ENCODE results near the gene GNAQ. TPM values are rescaled to one million over a fixed set of nuclear protein-coding genes. Genes with fewer than 3 reads are reported as not detected.

The GNAQ gene
- total RNA-seq, 2 donors from 2014 or later, result 13.4 to 17.8 TPM

DNA sequence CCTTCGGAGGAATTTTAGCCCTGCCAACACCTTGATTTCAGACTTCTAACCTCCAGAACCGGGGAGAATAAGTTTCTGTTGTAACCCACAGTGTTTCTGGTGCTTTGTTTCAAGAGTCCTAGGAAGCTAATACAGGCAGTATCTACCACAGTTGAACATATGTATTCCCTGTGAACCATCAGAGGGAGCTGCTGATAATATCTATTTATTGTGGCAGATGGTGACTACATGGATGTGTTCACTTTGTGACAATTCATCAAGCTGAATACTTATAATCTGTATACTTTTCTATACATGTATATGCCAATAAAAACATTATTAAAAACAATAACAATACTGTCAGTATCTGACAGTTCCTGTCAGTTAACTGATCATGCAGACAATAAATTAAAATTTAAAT lies 246.3 kb downstream of the GNAQ start:
- TF ChIP-seq, protein P1, sequence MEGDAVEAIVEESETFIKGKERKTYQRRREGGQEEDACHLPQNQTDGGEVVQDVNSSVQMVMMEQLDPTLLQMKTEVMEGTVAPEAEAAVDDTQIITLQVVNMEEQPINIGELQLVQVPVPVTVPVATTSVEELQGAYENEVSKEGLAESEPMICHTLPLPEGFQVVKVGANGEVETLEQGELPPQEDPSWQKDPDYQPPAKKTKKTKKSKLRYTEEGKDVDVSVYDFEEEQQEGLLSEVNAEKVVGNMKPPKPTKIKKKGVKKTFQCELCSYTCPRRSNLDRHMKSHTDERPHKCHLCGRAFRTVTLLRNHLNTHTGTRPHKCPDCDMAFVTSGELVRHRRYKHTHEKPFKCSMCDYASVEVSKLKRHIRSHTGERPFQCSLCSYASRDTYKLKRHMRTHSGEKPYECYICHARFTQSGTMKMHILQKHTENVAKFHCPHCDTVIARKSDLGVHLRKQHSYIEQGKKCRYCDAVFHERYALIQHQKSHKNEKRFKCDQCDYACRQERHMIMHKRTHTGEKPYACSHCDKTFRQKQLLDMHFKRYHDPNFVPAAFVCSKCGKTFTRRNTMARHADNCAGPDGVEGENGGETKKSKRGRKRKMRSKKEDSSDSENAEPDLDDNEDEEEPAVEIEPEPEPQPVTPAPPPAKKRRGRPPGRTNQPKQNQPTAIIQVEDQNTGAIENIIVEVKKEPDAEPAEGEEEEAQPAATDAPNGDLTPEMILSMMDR (IDR thresholded peaks at IDR 0.05), result no peak
- Histone ChIP-seq H3K9me3 (no peaks in the 10 kb centered on the region), H3K4me3 (no peak overlapping the region), H3K27ac (no peak overlapping the region), H3K27me3 (no peaks in the 10 kb centered on the region), H3K4me1 (peaks cover 0 to 7% of the 10 kb centered on the region in 2 donors), H3K36me3 (no peaks in the 10 kb centered on the region)
- DNase-seq (ENCODE audit: low spot score), result no peak

DNA sequence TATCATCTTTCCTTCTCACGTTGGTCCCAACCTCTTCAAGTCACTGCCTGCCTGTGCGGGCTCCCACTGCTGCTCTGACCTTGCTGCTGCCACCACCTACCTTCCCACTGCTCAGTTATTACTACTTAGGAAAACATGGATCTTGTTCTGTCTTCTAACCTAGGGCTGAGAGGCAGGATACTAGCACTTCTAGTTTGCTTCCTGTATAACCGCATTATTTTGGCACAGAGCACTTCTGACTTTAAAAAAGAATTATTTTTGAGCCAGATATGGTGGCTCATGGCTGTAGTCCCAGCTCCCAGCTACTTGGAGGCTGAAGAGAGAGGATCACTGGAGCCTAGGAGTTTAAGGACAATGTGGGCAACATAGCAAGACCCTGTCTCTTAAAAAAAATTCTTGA lies 248.1 kb downstream of the GNAQ start:
- no peak overlapping the region for H3K27ac ChIP-seq
- DNase-seq (ENCODE audit: low spot score), result no peak
- TF ChIP-seq, protein P1 (IDR thresholded peaks at IDR 0.05), result no peak
- no peaks in the 10 kb centered on the region for H3K27me3 ChIP-seq
- H3K4me1 ChIP-seq, result peaks cover 0 to 7% of the 10 kb centered on the region in 2 donors
- H3K9me3 ChIP-seq, result no peaks in the 10 kb centered on the region
- no peak overlapping the region for H3K4me3 ChIP-seq
- no peaks in the 10 kb centered on the region for H3K36me3 ChIP-seq

DNA sequence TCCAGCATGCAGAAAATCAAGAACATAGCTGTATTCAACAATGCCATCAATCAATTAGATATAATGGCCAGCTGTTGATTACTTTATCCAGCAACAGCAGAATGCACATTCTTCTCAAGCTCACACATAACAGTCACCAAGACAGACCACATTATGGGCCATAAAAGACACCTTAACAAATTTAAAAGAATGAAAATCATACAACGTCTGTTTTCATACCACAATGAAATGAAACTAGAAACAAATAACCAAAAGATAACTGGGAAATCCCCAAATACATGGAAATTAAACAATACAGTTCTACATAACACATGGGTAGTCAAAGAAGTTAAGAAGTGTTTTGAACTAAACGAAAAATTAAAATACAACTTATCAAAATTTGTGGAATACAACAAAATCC lies 252.6 kb downstream of the GNAQ start:
- no peak overlapping the region for H3K4me3 ChIP-seq
- H3K27me3 ChIP-seq, result no peaks in the 10 kb centered on the region
- no peak for DNase-seq (ENCODE audit: low spot score)
- H3K36me3 ChIP-seq, result no peaks in the 10 kb centered on the region
- TF ChIP-seq, protein P1 (IDR thresholded peaks at IDR 0.05), result no peak
- peaks cover 0 to 5% of the 10 kb centered on the region in 2 donors for H3K9me3 ChIP-seq
- no peak overlapping the region for H3K27ac ChIP-seq
- peaks cover 0 to 7% of the 10 kb centered on the region in 2 donors for H3K4me1 ChIP-seq

DNA sequence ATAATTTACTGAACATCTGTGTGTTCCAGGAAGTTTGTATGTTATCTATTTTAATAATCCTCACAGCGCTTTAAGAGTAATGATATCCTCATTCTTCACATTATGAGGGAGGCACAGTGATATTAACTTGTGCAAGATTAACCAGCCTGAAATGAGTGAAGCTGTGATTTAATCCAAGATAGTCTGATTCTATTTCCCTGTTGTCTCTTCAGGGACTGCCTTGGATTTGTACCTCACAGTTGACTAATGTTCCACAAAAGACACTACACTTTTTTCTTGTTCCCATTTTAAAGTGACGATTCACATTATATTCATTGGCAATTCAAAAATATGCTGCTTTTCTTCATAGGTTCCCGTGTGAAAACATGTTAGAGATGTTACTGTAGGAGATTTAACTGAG lies 258.2 kb downstream of the GNAQ start:
- Histone ChIP-seq H3K4me1 (no peaks in the 10 kb centered on the region), H3K9me3 (peaks cover 0 to 5% of the 10 kb centered on the region in 2 donors), H3K27me3 (no peaks in the 10 kb centered on the region), H3K36me3 (no peaks in the 10 kb centered on the region), H3K27ac (no peak overlapping the region), H3K4me3 (no peak overlapping the region)
- TF ChIP-seq, protein P1 (IDR thresholded peaks at IDR 0.05), result no peak
- no peak for DNase-seq (ENCODE audit: low spot score)

DNA sequence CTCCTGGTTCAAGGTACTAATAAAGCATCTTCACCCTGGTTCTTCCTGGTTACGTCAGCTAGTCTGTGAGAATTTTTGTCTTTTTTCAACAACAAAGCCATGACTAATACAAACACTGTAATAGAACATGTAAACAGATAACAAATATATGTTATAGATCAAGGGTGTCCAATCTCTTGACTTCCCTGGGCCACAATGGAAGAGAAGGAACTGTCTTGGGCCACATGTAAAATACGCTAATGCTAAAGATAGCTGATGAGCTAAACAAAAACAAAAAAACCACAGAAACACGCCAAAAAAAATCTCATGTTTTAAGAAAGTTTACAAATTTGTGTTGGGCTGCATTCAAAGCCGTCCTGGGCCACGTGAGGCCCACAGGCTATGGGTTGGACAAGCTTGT lies 259.0 kb downstream of the GNAQ start:
- peaks cover 0 to 3% of the 10 kb centered on the region in 2 donors for H3K9me3 ChIP-seq
- no peak overlapping the region for H3K4me3 ChIP-seq
- H3K4me1 ChIP-seq, result no peaks in the 10 kb centered on the region
- no peaks in the 10 kb centered on the region for H3K27me3 ChIP-seq
- H3K27ac ChIP-seq, result no peak overlapping the region
- no peak for DNase-seq (ENCODE audit: low spot score)
- H3K36me3 ChIP-seq, result no peaks in the 10 kb centered on the region
- TF ChIP-seq, protein P1 (IDR thresholded peaks at IDR 0.05), result no peak

DNA sequence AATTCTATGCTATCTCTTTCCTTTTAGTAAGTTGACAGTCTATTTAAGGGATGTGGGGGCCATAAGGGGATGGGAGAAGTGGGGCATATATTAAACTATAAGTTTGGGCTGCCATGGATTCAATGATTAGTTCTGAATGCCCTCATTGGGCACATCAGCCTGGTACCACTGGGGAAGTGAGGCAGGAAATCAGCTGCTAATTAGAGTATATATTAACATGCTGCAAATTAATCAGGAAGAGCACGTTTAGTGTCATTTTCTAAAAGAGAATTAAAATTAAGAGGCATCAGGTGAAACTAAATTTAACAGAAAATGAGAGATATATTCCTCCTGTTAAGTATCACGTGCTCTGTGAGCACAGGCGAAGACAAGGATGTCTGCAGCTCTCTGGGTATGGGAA lies 260.4 kb downstream of the GNAQ start:
- no peak for DNase-seq (ENCODE audit: low spot score)
- H3K36me3 ChIP-seq, result no peaks in the 10 kb centered on the region
- H3K9me3 ChIP-seq, result no peaks in the 10 kb centered on the region
- TF ChIP-seq, protein P1 (IDR thresholded peaks at IDR 0.05), result no peak
- no peaks in the 10 kb centered on the region for H3K27me3 ChIP-seq
- no peak overlapping the region for H3K4me3 ChIP-seq
- H3K4me1 ChIP-seq, result no peaks in the 10 kb centered on the region
- no peak overlapping the region for H3K27ac ChIP-seq
